ENCODE data around the gene LAMA2. TPM values are rescaled to one million over a fixed set of nuclear protein-coding genes. Genes with fewer than 3 reads are reported as not detected.

The LAMA2 gene
- total RNA-seq, 1 donor: 40.2 TPM

DNA sequence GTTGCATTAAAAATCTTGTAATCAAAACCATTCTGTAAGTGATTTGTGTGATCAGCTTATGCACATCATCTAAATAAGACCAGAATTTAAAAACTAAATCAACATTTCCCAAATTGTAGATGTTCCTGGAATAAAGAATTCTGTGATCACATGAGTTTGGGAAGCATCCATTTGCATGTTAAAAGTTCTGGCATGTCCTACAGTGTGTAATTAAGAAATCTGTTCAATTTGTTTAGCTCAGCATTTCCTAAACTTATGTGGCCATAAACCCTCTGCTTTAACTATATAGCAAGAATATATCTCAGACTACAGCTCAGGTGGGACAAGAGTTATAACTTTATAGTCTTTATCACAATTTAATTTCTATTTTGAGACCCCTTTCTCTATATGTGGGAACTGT is 399.1 kb downstream of the LAMA2 start:
- no peak for DNase-seq (ENCODE audit: low read depth)
- TF ChIP-seq, protein P1, sequence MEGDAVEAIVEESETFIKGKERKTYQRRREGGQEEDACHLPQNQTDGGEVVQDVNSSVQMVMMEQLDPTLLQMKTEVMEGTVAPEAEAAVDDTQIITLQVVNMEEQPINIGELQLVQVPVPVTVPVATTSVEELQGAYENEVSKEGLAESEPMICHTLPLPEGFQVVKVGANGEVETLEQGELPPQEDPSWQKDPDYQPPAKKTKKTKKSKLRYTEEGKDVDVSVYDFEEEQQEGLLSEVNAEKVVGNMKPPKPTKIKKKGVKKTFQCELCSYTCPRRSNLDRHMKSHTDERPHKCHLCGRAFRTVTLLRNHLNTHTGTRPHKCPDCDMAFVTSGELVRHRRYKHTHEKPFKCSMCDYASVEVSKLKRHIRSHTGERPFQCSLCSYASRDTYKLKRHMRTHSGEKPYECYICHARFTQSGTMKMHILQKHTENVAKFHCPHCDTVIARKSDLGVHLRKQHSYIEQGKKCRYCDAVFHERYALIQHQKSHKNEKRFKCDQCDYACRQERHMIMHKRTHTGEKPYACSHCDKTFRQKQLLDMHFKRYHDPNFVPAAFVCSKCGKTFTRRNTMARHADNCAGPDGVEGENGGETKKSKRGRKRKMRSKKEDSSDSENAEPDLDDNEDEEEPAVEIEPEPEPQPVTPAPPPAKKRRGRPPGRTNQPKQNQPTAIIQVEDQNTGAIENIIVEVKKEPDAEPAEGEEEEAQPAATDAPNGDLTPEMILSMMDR (IDR thresholded peaks at IDR 0.05; ENCODE audit: insufficient read depth, low read depth, low read length): no peak
- no peak overlapping the region for H3K4me3 ChIP-seq (ENCODE audit: low read depth, low read length)

DNA sequence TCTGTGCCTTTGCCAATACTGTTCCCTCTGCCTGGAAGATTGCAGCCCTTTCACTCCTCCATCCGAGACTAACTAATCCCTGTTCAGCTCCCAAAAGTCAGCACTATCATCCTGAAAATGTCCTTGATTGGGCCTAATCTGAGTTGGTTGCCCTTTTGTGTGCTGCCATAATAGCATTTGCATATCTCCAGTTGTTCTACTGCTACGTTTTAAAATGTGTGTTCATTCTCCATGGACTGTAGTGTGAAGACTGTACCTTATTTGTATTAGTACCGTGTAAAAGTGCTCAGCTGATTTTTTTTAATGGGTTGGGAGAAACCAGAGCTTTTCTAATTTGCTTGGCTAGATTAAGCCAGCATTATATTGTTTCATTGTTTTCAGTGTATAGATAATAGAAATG is 401.3 kb downstream of the LAMA2 start:
- TF ChIP-seq, protein P1 (IDR thresholded peaks at IDR 0.05; ENCODE audit: insufficient read depth, low read depth, low read length): no peak
- H3K4me3 ChIP-seq (ENCODE audit: low read depth, low read length): no peak overlapping the region
- no peak for DNase-seq (ENCODE audit: low read depth)

DNA sequence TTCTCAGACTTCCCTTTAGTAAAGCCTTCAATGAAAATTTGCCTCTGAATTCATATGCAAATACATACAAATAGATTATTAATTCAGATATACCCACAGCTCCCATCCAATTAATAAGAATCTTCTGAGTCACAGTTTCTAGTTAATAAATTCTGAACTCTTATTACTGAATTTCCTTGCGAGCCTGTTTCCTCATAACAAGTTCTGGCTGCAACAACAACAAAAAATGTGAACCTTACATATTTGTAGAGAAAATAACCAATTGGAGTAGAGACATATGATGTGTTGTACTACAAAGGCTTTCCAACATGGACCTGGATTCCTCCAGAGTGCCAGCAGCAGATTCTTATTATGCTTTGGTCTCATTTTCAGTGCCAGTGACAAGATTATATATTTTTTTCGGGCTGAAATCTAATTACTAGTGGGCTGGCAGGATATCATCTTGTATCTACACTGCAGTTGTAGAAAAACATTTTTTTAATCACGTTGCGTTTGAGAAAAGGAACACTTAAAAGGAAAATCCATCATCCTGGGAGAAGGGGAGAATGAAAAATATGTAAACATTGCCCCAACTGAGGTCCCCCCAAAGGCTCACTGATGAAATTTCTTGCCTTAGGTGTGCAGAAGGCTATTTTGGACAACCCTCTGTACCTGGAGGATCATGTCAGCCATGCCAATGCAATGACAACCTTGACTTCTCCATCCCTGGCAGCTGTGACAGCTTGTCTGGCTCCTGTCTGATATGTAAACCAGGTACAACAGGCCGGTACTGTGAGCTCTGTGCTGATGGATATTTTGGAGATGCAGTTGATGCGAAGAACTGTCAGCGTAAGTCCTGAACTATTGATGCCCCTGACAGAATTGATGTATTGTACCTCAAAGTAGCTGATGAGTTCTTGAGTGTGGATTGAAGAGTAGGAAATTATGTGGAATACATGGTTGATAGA is 404.6 kb downstream of the LAMA2 start:
- TF ChIP-seq, protein P1 (IDR thresholded peaks at IDR 0.05; ENCODE audit: insufficient read depth, low read depth, low read length): no peak
- no peak overlapping the region for H3K4me3 ChIP-seq (ENCODE audit: low read depth, low read length)
- DNase-seq (ENCODE audit: low read depth): no peak

DNA sequence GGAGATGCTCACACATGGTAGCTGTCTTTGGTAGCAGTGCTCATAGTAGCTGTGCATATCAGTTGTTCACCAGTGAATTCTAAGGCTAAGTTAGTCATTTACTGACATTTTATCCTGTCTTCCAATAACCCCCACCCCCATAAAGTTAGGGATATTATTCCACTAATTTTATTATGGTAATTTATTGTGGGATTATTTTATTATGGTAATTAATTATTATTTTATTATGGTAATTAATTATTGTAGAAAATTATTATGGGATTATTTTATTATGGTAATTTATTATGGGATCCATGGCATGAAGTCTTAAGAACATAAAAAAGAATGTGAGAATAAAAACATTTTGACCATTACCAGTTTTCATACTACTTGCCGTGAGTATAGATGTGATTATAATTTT is 406.5 kb downstream of the LAMA2 start:
- TF ChIP-seq, protein P1 (IDR thresholded peaks at IDR 0.05; ENCODE audit: insufficient read depth, low read depth, low read length): no peak
- no peak for DNase-seq (ENCODE audit: low read depth)
- H3K4me3 ChIP-seq (ENCODE audit: low read depth, low read length): no peak overlapping the region

DNA sequence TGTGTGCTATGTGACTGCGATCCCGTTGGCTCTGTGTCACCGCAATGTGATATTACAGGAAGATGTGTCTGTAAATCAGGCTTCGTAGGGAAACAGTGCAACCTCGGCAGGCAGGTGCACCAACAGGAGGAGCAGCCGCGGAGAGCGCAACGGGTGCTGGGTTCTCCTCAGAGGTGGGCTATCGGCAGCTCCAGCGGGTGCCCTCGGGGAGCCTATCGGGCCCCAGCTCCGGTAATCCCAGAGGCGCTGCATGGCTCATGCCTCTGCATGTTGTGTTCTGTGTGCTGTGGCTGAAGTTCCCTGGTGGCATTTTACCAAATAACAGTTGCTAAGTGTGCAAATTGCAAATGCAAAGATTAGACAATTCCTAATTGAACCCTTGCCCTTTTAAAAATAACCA is 409.9 kb downstream of the LAMA2 start:
- TF ChIP-seq, protein P1 (IDR thresholded peaks at IDR 0.05; ENCODE audit: insufficient read depth, low read depth, low read length): no peak
- no peak overlapping the region for H3K4me3 ChIP-seq (ENCODE audit: low read depth, low read length)
- no peak for DNase-seq (ENCODE audit: low read depth)

DNA sequence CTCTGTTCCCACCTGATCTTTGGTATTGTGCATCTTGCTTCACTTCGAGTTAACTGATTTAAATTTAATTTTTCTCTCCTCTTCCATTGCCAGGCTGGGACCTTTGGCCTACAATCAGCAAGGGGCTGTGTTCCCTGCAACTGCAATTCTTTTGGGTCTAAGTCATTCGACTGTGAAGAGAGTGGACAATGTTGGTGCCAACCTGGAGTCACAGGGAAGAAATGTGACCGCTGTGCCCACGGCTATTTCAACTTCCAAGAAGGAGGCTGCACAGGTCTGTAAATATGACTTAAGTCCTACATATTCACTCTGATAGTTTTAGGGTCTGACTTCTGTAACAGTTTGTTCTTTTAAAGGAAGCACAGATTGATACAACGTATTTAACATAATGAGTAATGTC is 414.7 kb downstream of the LAMA2 start:
- TF ChIP-seq, protein P1 (IDR thresholded peaks at IDR 0.05; ENCODE audit: insufficient read depth, low read depth, low read length): no peak
- DNase-seq (ENCODE audit: low read depth): no peak
- H3K4me3 ChIP-seq (ENCODE audit: low read depth, low read length): no peak overlapping the region
